Neural progenitor cell (in vitro differentiated cells): Measurements from ENCODE around the gene PRKCA. TPM values are rescaled to one million over a fixed set of nuclear protein-coding genes. Genes with fewer than 3 reads are reported as not detected.

Experiments
- DNase-seq: peaks from one replicate; pipeline ENCODE4 v3.0.0-alpha.2; 2016; ENCODE audit warnings: low spot score
- H2AFZ ChIP-seq: fragments of 200-600 bp; sonication (generic); replicated peaks from 2 replicates; pipeline ENCODE4 v1.6.1; 2016; ENCODE audit warnings: antibody characterized with exemption
- H3F3A ChIP-seq: fragments of 200-600 bp; sonication (generic); 2 replicates; pipeline ENCODE4 v1.6.1; 2016; ENCODE audit warnings: antibody characterized with exemption, low read depth
- H3K27ac ChIP-seq: fragments of 200-600 bp; sonication (generic); 2 replicates; pipeline ENCODE4 v1.5.1; 2016; ENCODE audit warnings: mild to moderate bottlenecking
- H3K27me3 ChIP-seq: fragments of 200-600 bp; sonication (generic); 2 replicates; pipeline ENCODE4 v1.6.1; 2016; ENCODE audit warnings: mild to moderate bottlenecking, moderate library complexity
- H3K36me3 ChIP-seq: fragments of 200-600 bp; sonication (generic); 2 replicates; pipeline ENCODE4 v1.5.1; 2016
- H3K4me1 ChIP-seq: fragments of 200-600 bp; sonication (generic); 2 replicates; pipeline ENCODE4 v1.6.1; 2016; ENCODE audit warnings: mixed run types
- H3K4me2 ChIP-seq: fragments of 200-600 bp; sonication (generic); 2 replicates; pipeline ENCODE4 v1.6.1; 2016
- H3K4me3 ChIP-seq: fragments of 200-600 bp; sonication (generic); 2 replicates; pipeline ENCODE4 v1.5.1; 2016
- H3K79me2 ChIP-seq: fragments of 200-600 bp; sonication (generic); 2 replicates; pipeline ENCODE4 v1.6.1; 2016; ENCODE audit warnings: low read depth
- H3K9ac ChIP-seq: fragments of 200-600 bp; sonication (generic); 2 replicates; pipeline ENCODE4 v1.6.1; 2016
- H3K9me3 ChIP-seq: fragments of 200-600 bp; sonication (generic); 2 replicates; pipeline ENCODE4 v1.5.1; 2016; ENCODE audit warnings: low read depth
- H4K20me1 ChIP-seq: fragments of 200-600 bp; sonication (generic); 2 replicates; pipeline ENCODE4 v1.6.1; 2016; ENCODE audit warnings: low read depth
- H3K27ac Mint-ChIP-seq: 3 replicates; pipeline ENCODE4 v1.8.0; 2021; ENCODE audit warnings: mixed read lengths
- H3K27me3 Mint-ChIP-seq: 2 replicates; pipeline ENCODE4 v1.8.0; 2022; ENCODE audit warnings: low read depth, mild to moderate bottlenecking, inconsistent platforms, moderate library complexity, mixed read lengths; ENCODE audit not compliant: insufficient read depth
- H3K36me3 Mint-ChIP-seq: 3 replicates; pipeline ENCODE4 v1.8.0; 2021; ENCODE audit warnings: mixed read lengths
- H3K4me1 Mint-ChIP-seq: 3 replicates; pipeline ENCODE4 v1.8.0; 2021; ENCODE audit warnings: mixed read lengths
- H3K4me3 Mint-ChIP-seq: 3 replicates; pipeline ENCODE4 v1.8.0; 2021; ENCODE audit warnings: mild to moderate bottlenecking, moderate library complexity, mixed read lengths
- H3K9me3 Mint-ChIP-seq: 3 replicates; pipeline ENCODE4 v1.8.0; 2020; ENCODE audit warnings: mixed read lengths
- EZH2 ChIP-seq: fragments of 200-600 bp; sonication (generic); IDR thresholded peaks from 2 replicates; pipeline ENCODE4 v1.6.1; 2017; ENCODE audit warnings: antibody characterized with exemption, mild to moderate bottlenecking, moderate library complexity
- EZH2phosphoT487 ChIP-seq: fragments of 200-600 bp; sonication (generic); IDR thresholded peaks from 2 replicates; pipeline ENCODE4 v1.6.1; 2017; ENCODE audit warnings: antibody characterized with exemption
- total RNA-seq: library from RNA; depleted of rRNA; stranded (reverse); fragments of >200 nt; gene quantifications from 2 replicates; pipeline ENCODE4 v1.2.3, GENCODE V29; 2015; ENCODE audit warnings: low replicate concordance
- TF ChIP-seq, protein P1 (sequence below): fragments of 200-600 bp; sonication (generic); IDR thresholded peaks from 2 replicates; pipeline ENCODE4 v1.5.1; 2017; ENCODE audit warnings: antibody characterized with exemption, mild to moderate bottlenecking

Gene PRKCA
- total RNA-seq, 1 donor from 2014 or later = 2.1 TPM

DNA sequence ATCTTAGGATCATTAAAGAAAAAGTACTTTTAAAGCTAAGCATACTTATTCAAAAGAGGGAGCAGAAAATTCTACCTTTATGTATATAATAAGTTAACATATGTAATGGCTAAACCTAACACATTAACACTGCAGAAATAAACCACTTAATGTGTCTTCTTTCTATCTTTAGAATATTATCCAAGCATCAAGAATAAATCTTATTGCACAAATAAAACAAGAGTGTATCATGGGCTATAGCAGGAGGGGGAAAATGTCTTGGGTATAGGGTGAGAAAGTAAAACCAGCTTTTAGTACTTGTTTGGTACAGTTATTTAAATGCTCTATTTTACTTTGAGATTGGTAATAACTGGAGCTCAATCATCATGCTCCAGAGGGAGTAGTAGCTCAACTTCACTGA lies 10.9 kb downstream of the PRKCA start:
- Histone ChIP-seq H3K27me3 (no peaks in the 10 kb centered on the region), H3K4me1 (peaks cover 12% of the 10 kb centered on the region), H2AFZ (no peak overlapping the region), H3K9me3 (no peaks in the 10 kb centered on the region), H3K4me2 (no peak overlapping the region), H3K27ac (no peak overlapping the region), H3K4me3 (no peak overlapping the region), H3F3A (no peaks in the 10 kb centered on the region), H3K9ac (no peak overlapping the region), H4K20me1 (no peaks in the 10 kb centered on the region), H3K79me2 (no peaks in the 10 kb centered on the region), H3K36me3 (no peaks in the 10 kb centered on the region)
- H3K4me3 Mint-ChIP-seq = no peak overlapping the region
- peaks cover 27% of the 10 kb centered on the region for H3K36me3 Mint-ChIP-seq
- no peak for DNase-seq
- H3K27ac Mint-ChIP-seq = no peak overlapping the region
- H3K27me3 Mint-ChIP-seq = no peaks in the 10 kb centered on the region
- no peak for TF ChIP-seq EZH2phosphoT487
- no peak for TF ChIP-seq EZH2
- TF ChIP-seq, protein P1, sequence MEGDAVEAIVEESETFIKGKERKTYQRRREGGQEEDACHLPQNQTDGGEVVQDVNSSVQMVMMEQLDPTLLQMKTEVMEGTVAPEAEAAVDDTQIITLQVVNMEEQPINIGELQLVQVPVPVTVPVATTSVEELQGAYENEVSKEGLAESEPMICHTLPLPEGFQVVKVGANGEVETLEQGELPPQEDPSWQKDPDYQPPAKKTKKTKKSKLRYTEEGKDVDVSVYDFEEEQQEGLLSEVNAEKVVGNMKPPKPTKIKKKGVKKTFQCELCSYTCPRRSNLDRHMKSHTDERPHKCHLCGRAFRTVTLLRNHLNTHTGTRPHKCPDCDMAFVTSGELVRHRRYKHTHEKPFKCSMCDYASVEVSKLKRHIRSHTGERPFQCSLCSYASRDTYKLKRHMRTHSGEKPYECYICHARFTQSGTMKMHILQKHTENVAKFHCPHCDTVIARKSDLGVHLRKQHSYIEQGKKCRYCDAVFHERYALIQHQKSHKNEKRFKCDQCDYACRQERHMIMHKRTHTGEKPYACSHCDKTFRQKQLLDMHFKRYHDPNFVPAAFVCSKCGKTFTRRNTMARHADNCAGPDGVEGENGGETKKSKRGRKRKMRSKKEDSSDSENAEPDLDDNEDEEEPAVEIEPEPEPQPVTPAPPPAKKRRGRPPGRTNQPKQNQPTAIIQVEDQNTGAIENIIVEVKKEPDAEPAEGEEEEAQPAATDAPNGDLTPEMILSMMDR = no peak
- H3K4me1 Mint-ChIP-seq = peaks cover 8% of the 10 kb centered on the region
- H3K9me3 Mint-ChIP-seq = no peaks in the 10 kb centered on the region

DNA sequence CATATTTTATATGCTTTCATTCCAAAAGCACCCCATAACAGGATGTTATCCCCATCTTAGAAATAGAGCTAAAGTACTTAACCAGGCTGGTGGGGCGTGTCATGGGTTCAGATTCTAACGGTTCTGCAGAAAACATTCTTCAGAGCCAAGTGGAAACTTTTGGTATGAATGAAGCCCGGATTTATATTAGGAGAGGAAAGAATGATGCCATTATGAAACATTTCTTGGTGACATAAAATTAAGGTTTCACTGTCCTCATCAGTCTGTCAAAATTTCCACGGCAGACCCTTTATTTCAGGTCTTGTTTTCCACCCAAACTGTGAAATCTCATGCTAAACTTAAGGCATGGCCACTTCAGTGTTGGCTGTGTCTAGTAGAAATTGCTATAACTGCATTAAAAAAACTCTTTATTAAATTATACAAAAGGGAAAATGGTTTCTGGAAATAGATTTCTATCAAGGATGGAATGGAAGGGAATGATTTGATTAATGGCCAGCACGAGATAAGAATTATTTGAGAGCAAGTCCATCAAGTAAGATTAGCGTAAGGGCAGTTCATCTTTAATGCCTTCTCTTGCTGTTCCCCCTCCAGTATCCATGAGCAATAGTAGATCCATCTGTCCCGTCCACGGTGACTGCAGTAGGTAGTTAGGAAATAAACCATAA lies 11.7 kb downstream of the PRKCA start:
- H3K4me3 ChIP-seq = no peak overlapping the region
- H3K4me3 Mint-ChIP-seq = no peak overlapping the region
- no peaks in the 10 kb centered on the region for H3F3A ChIP-seq
- peaks cover 23% of the 10 kb centered on the region for H3K36me3 Mint-ChIP-seq
- no peak overlapping the region for H3K27ac ChIP-seq
- no peak overlapping the region for H3K27ac Mint-ChIP-seq
- H3K36me3 ChIP-seq = no peaks in the 10 kb centered on the region
- DNase-seq = no peak
- no peaks in the 10 kb centered on the region for H3K27me3 ChIP-seq
- H3K4me2 ChIP-seq = no peak overlapping the region
- H3K4me1 ChIP-seq = peaks cover 12% of the 10 kb centered on the region
- H3K79me2 ChIP-seq = no peaks in the 10 kb centered on the region
- no peaks in the 10 kb centered on the region for H3K9me3 Mint-ChIP-seq
- H2AFZ ChIP-seq = no peak overlapping the region
- H4K20me1 ChIP-seq = no peaks in the 10 kb centered on the region
- no peak overlapping the region for H3K9ac ChIP-seq
- peaks cover 8% of the 10 kb centered on the region for H3K4me1 Mint-ChIP-seq
- H3K27me3 Mint-ChIP-seq = no peaks in the 10 kb centered on the region
- TF ChIP-seq, protein P1 = no peak
- no peaks in the 10 kb centered on the region for H3K9me3 ChIP-seq

DNA sequence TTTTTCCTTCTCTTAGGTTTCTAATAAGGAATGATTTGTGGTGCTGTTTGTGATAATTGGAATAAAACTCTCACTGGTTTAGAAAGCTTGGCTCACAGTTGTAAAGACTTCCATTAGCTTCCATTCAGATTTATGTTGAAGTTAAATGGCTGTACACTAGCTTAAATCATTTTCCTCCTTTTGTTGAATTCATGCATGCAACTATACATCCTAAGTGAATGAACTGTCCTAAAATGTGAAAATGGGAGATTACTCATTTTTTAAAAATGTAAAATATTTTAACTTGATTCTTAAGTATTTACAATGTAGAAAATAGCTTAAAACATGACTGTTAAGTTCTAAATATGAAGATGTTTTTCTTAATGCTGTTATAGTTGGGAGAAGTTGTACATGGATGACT lies 15.2 kb downstream of the PRKCA start:
- Mint-ChIP-seq H3K27me3 (no peaks in the 10 kb centered on the region), H3K4me3 (no peak overlapping the region), H3K36me3 (peaks cover 15% of the 10 kb centered on the region), H3K9me3 (peaks cover 11% of the 10 kb centered on the region), H3K27ac (no peak overlapping the region), H3K4me1 (no peaks in the 10 kb centered on the region)
- H3K79me2 ChIP-seq = no peaks in the 10 kb centered on the region
- H3K4me2 ChIP-seq = no peak overlapping the region
- H3K9ac ChIP-seq = no peak overlapping the region
- no peaks in the 10 kb centered on the region for H3K27me3 ChIP-seq
- H3F3A ChIP-seq = no peaks in the 10 kb centered on the region
- TF ChIP-seq EZH2phosphoT487 (no peak), EZH2 (no peak)
- TF ChIP-seq, protein P1 = no peak
- no peaks in the 10 kb centered on the region for H3K36me3 ChIP-seq
- no peak overlapping the region for H3K4me3 ChIP-seq
- DNase-seq = no peak
- no peaks in the 10 kb centered on the region for H3K4me1 ChIP-seq
- H3K27ac ChIP-seq = no peak overlapping the region
- no peak overlapping the region for H2AFZ ChIP-seq
- no peaks in the 10 kb centered on the region for H4K20me1 ChIP-seq
- peaks cover 5% of the 10 kb centered on the region for H3K9me3 ChIP-seq
